GM19463 (cell line): ENCODE results near the gene RPS3A.
"Not testable (repeated sequence)": the region's sequence is repeated elsewhere in the genome, so short reads cannot be mapped to it uniquely, and the experiment has no call there.

Experiments used
- ATAC-seq: cut with Tn5 transposase; IDR thresholded peaks from one replicate; pipeline ENCODE4 v1.9.1; 2021; ENCODE audit warnings: mild to moderate bottlenecking, moderate library complexity; ENCODE audit not compliant: unreplicated experiment

The RPS3A gene

GRCh38 chr4:151099229-151099975 is at the start of gene RPS3A:
Gene RPS3A (plus strand): TSS chr4:151099628. CDS start chr4:151099653, 25 bp downstream.
- peak; percentile 91 for ATAC-seq

DNA sequence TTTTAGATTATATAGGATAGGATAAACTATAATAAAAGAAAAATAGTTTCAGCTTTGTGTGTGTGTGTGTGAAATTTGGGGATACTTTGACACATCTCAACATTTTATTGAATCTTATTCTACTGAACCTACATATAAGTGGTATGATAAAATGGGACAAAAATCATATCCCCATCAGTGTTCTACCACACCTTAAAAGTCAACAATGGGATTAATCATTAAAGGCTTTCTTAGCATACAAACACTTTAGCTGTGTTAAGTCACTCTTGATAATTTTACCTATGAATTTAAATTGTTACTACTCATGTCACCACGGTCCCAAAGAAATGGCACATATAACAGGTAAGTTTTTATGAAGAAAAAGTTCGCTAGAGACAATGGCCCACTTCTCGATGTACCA is 46.6 kb upstream of the RPS3A start:
- ATAC-seq = no peak

- ATAC-seq = no peak
Measured at GRCh38 chr4:151055539-151055938, 43.9 kb upstream of the RPS3A start.

GRCh38 chr4:151063143-151063542 is 36.3 kb upstream of the RPS3A start:
- ATAC-seq = not testable (repeated sequence)

- no peak for ATAC-seq
Measured at GRCh38 chr4:151067316-151067970, 32.0 kb upstream of the RPS3A start.

GRCh38 chr4:151074416-151074916 is 25.0 kb upstream of the RPS3A start:
- ATAC-seq = no peak

- not testable (repeated sequence) for ATAC-seq
Measured at GRCh38 chr4:151077978-151078377, 21.4 kb upstream of the RPS3A start.

DNA sequence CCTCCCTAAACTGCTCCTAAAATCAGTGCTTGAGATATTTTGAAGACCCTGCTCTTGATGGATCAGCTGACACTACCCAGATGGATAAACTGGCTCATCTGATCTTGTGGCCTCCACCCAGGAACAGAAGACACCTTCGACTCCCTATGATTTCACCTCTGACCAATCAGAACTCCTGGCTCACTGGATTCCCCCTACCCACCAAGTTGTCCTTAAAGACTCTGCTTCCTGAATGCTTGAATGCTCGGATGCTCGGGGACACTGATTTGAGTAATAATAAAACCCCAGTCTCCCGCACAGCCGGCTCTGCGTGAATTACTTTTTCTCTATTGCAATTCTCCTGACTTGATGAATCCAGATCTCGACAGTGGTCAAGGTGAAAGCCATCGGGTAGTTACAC is 12.0 kb upstream of the RPS3A start:
- ATAC-seq = no peak

GRCh38 chr4:151091047-151091446 is 8.4 kb upstream of the RPS3A start:
- no peak for ATAC-seq

DNA sequence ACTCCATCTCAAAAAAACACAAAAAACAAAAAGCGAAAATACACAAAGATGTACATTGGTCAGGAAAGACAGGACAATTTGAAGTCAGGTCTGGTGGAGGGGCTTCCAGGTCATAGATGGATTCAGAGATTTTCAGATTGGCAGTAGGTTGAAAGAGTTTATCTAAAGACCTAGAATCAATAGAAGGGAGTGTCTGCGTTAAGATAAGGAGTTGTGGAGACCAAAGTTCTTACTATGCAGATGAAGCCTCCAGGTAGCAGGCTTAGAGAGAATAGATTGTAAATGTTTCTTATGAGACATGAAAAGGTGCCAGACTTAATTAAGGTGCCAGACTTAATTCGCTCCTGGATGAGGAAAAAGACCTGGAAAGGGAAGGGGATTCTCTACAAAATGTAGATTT is 6.9 kb upstream of the RPS3A start:
- no peak for ATAC-seq

DNA sequence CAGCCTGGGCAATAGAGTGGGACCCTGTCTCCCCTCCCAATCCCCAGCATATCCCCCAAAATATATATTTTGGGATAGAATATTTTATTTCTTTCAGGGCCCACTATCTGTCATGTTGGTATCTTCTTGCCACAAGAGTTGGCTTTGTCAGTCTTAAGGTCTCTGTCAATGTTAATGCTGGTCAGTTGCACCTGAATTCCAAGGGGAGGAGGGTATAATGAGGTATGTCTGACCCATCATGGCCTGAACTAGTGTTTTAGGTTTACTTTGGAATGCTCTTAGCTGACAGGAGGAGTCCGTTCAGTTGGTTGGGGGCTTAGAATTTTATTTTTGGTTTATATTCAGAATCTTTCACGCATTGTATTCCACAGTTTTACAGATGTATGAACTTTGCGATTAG is 6.2 kb upstream of the RPS3A start:
- ATAC-seq = no peak

DNA sequence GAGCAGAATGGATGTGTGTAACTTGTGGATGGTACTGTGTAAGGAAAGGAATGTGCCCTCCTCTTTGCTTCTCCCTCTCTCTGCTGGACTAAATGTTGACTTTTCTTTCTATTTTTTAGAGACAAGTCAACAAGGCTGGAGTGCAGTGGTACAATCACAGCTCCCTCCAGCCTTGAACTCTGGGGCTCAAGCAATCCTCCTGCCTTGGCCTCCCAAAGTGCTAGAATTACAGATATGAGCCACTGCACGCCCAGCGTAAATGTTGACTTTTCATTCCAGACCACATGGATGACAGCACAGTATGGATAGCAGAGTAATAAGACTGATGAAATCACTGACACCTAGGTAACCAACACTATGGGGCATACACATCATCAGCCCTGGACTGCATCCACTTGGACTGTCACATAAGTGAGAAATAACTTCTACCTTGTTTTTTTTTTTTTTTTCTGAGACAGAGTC is 5.1 kb upstream of the RPS3A start:
- no peak for ATAC-seq

DNA sequence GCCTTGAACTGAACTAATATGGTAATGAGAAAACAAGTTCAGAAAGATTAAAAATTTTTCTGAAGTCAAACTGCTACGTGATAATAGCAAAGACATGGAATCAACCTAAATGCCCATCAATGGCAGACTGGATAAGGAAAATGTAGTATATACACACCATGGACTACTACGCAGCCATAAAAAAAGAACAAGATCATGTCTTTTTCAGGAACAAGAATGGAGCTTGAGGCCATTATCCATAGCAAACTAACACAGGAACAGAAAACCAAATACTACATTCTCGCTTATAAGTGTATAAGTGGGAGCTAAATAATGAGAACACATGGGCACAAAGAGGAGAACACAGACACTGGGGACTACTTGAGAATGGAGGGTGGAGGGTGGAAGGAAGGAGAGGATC is 4.3 kb upstream of the RPS3A start:
- ATAC-seq = no peak

GRCh38 chr4:151097759-151098158 is 1.7 kb upstream of the RPS3A start:
- ATAC-seq = no peak

GRCh38 chr4:151098979-151099228 is 524 bp upstream of the RPS3A start:
- no peak for ATAC-seq

DNA sequence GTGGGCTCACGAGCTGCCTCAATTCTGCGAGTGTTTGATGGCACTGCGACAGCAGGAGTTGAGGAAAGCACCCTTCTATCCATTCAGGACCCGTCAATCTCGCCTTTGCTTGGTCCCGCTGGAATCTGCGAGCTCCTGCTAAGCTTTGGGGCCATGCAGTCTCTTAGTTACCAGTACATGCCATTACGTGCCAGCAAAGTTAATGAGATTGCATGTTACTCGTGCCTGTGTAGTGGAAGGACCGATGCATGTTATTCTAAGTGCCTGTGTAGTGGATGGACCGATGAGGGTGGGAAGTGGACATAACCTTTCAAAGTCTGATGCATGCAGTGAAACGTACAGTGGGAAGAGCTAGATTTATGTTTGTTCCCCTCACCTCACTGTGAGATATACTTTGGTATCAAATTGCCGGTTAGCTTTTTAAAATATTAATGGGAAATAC is 569 bp downstream of the RPS3A start:
- no peak for ATAC-seq

- no peak for ATAC-seq
Measured at GRCh38 chr4:151100531-151100930, 1.1 kb downstream of the RPS3A start.

DNA sequence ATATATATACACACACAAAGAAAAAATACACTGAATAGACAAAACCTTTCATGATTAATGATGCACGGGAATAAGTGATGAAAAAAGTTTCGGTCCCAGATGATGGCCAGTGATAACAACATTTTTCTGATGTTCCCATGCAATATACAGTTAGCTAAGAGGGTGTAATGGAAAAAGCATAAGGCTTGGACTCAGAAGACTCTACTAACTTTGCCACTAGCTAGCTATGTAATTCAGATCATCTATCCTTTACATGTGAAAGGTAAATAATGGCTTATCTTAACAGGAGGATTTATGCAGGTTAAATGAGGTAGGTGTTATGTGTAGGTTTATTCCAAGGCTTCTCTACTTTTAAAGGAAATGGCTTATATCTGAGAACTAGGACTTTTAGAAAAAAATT is 4.3 kb downstream of the RPS3A start:
- no peak for ATAC-seq

- no peak for ATAC-seq
Measured at GRCh38 chr4:151104621-151105020, 5.2 kb downstream of the RPS3A start.

DNA sequence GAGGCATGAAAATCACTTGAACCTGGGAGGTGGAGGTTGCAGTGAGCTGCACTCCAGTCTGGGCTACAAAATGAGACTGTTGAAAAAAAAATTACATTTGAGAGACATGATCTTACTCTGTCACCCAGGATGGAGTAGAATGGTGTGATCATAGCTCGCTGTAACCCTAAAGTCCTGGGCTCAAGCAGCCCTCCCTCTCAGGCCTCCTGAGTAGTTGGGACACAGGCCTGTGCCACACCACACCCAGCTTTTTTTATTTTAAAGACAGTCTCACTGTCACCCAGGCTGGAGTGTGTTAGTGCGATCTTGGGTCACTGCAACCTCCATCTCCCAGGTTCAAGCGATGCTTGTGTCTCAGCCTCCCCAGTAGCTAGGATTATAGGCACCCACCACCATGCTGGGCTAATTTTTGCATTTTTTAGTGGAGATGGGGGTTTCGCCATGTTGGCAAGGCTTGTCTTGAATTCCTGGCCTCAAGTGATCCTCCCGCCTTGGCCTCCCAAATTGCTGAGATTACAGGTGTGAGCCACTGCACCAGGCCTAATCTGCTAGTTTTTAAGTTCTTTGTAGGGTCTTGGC is 6.1 kb downstream of the RPS3A start:
- no peak for ATAC-seq

DNA sequence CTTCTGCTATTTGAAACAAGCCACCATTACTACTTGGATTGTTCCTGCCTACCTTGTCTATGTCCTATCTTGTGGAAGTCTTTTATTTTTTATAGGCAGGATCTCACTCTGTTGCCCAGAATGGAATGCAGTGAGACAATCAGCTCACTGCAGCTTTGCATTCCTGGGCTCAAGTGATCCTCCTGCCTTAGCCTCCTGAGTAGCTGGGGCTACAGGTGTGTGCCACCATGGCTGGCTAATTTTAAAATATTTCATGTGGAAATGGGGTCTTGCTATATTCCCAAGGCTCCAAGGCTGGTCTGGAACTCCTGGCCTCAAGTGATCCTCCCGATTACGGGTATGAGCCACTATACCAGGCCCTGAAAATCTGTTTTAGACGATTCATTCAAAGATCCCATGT is 7.6 kb downstream of the RPS3A start:
- no peak for ATAC-seq

DNA sequence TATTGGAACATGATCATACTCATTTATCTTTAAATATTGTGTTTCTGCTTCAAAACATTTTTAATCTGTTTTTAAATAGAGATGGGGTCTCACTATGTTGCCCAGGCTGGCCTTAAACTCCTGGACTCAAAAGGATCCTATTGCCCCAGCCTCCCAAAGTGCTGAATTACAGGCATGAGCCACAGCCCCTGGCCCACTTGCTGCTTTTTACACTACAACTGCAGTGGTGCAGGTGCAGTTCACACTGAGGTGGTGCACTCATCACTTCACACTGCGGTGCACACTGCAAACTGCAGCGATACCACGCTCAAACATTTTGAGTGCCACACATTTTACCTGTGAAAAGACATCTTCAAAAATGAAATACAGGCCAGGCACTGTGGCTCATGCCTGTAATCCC is 10.8 kb downstream of the RPS3A start:
- ATAC-seq = no peak
